ENCODE measurements around the gene NDOR1.

The NDOR1 gene

GRCh38 chr9:137243626-137244485 is 38.4 kb downstream of the NDOR1 start:
- DNase-seq (ENCODE audit: low read depth), result no peak
- TF ChIP-seq, protein P1, sequence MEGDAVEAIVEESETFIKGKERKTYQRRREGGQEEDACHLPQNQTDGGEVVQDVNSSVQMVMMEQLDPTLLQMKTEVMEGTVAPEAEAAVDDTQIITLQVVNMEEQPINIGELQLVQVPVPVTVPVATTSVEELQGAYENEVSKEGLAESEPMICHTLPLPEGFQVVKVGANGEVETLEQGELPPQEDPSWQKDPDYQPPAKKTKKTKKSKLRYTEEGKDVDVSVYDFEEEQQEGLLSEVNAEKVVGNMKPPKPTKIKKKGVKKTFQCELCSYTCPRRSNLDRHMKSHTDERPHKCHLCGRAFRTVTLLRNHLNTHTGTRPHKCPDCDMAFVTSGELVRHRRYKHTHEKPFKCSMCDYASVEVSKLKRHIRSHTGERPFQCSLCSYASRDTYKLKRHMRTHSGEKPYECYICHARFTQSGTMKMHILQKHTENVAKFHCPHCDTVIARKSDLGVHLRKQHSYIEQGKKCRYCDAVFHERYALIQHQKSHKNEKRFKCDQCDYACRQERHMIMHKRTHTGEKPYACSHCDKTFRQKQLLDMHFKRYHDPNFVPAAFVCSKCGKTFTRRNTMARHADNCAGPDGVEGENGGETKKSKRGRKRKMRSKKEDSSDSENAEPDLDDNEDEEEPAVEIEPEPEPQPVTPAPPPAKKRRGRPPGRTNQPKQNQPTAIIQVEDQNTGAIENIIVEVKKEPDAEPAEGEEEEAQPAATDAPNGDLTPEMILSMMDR (IDR thresholded peaks at IDR 0.05; ENCODE audit: control insufficient read depth, insufficient read depth, low read depth, low read length, missing control alignments), result no peak
- H3K4me3 ChIP-seq (ENCODE audit: control insufficient read depth, low read depth, low read length), result no peak overlapping the region

DNA sequence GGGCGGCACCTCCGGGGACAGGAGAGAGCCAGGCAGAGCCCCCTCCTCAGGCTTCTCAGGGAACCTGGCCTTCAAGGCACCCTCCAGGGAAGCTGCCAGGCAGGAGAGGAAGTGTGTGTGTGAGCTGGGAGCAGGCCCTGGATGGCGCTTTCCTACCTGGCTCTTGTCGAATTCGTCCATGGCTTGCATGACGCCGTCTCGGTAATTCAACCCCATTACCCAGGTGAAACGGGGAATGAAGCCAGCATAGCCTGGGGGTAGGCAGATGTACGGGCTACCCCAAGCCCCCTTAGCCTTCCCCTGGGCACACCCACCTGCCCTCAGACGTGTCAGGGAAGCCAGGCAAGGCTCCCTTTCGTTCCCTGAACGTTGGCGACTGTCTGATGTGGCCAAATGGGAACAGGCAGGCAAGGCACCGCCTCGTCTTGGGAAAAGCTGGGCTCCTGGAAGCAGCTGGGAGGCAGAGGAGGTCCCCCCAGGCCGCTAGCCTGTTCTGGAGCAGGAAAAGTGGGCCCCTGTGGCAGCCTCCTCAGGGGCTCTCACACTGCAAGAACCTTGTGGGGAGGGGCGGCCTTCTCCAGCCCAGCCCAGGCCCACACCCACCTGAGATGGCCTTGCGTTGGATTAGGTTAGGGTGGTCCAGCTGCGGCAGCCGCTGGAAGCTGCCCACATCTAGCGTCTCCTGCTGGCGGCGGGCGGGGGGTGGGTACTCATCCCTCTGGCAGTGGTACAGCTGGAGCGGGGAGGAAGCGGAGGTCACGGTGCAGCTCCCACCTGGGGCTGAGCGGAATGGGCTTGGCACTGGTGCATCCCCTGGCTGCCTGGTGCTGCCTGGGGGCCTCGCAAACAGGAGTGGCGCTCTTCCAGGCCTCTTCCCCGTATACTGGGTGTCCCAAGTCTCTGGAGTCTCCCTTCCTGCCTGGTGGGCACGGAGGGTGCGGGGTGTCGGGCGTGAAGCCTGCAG is 39.3 kb downstream of the NDOR1 start:
- DNase-seq (ENCODE audit: low read depth), result no peak
- H3K4me3 ChIP-seq (ENCODE audit: control insufficient read depth, low read depth, low read length), result no peak overlapping the region
- TF ChIP-seq, protein P1 (IDR thresholded peaks at IDR 0.05; ENCODE audit: control insufficient read depth, insufficient read depth, low read depth, low read length, missing control alignments), result no peak

DNA sequence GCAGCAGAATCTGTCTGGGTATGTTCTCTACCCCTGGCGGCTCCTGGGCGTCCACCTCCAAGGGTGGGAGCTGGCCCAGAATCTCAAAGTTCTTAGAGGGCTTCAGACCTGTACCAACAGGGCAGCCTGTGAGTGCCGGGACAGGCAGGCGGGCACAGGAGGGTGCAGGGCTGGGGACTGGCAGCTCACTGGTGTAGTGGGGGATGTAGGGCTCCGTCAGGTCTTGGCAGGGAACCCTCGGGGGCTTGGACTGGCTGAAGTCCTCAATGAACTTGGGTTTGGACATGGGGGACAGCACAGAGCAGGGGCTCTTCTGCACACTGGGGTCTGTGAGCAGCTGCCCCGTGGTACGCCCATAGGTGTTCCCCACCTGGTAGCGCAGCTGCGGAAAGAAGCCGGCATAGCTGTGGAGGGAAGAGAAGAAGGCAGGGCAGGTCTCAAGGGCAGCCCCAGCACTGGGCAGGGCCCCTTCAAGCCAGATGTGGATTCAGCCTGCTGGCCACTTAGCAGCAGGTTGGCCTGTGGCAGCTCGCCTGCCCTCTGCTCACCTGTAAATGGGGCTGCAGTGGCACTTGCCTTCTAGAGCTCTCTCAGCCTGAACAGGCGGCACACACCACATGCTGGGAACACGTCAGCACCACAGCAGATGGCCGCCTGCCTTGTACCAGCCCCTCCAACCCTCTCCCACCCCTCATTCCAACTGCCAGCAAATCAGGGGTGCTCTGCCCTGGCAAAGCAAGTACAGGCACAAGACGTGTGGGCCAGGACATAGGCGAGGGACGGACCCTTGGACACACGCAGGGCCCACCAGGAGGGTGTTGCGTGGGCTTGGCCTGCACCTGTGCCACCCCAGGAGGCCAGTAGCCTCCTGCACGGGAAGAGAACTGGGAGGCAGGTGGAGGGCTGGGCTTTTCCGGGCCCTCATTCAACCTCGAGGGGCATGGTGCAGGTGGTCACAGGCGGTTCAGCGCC is 40.2 kb downstream of the NDOR1 start:
- no peak overlapping the region for H3K4me3 ChIP-seq (ENCODE audit: control insufficient read depth, low read depth, low read length)
- no peak for DNase-seq (ENCODE audit: low read depth)
- TF ChIP-seq, protein P1 (IDR thresholded peaks at IDR 0.05; ENCODE audit: control insufficient read depth, insufficient read depth, low read depth, low read length, missing control alignments), result no peak

DNA sequence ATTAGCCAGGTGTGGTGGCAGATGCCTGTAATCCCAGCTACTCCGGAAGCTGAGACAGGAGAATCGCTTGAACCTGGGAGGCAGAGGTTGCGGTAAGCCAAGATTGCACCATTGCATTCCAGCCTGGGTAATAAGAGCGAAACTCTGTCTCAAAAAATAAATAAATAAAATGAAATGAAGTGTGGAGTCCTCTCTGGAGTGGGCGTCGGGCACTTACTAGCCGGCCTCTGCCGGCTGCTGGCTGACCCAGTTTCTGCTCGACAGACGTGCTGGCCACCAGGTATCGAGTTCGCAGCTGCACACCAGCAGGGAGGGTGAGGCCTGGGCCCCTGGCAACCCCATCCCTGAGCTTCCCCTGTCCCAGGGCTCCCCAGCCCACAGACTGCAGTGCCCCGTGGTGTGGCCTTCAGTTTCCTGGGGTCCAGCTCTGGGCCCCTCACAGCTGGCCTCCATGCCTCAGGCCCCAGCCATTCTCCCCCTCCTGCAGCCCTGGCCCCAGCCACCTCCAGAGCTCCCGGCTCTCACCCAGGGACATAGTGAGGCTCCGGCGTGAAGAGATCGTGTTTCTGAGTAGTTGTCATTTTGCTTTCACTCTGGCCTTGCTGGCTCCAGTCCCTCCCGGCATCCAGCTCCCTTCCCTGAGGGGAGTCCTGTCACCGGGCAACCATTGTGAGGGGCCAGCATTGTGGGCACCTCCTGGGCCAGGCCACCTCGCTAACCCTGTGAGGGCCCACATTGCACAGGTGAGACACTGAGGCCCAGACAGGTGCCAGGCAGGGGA is 41.8 kb downstream of the NDOR1 start:
- DNase-seq (ENCODE audit: low read depth), result no peak
- TF ChIP-seq, protein P1 (IDR thresholded peaks at IDR 0.05; ENCODE audit: control insufficient read depth, insufficient read depth, low read depth, low read length, missing control alignments), result no peak
- H3K4me3 ChIP-seq (ENCODE audit: control insufficient read depth, low read depth, low read length), result no peak overlapping the region

GRCh38 chr9:137247916-137248175 is 42.3 kb downstream of the NDOR1 start:
- no peak overlapping the region for H3K4me3 ChIP-seq (ENCODE audit: control insufficient read depth, low read depth, low read length)
- DNase-seq (ENCODE audit: low read depth), result no peak
- TF ChIP-seq, protein P1 (IDR thresholded peaks at IDR 0.05; ENCODE audit: control insufficient read depth, insufficient read depth, low read depth, low read length, missing control alignments), result no peak

Data from AG09309 (cell line).